Testis (tissue), 2 donors: ENCODE measurements around the gene DCP1A.

ENCODE experiments used
- CTCF ChIP-seq, 3 experiments: fragments of 450-650 bp in 2 of 3; fragments of 200-600 bp in 1 of 3; sonication (generic) in 1 of 3; IDR thresholded peaks; one replicate each; pipeline ENCODE4 v1.5.1; 2016 to 2019; ENCODE audit warnings: antibody characterized with exemption in 3 of 3, mild to moderate bottlenecking in 2 of 3, moderate library complexity in 1 of 3
- POLR2A ChIP-seq: fragments of 450-650 bp; IDR thresholded peaks from one replicate; pipeline ENCODE4 v1.6.1; 2017; ENCODE audit warnings: antibody characterized with exemption, mild to moderate bottlenecking, moderate library complexity

DNA sequence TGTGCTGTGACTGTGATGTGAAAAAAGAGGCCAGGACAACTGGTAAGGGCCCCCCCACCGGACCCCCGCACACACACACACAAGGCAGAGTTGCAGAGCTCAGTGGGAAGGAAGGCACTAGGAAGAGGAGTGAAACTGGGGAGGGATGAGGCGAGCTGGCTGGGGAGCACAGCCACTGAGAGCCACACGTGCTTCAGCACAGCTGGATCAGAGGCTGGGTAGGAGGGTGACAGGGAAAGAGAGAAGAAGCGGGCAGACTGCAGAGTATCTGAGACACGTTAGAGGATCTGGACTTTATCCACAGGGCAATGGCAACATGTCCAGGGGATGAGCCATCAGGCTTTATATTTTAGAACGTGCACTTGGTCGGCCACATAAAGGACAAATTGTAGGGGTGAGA is 53.5 kb downstream of the DCP1A start:
- TF ChIP-seq CTCF (IDR thresholded peaks at IDR 0.05), result no peak
- no peak for TF ChIP-seq POLR2A
